Hematopoietic multipotent progenitor cell treated with erythropoietin and hydrocortisone succinate and interleukin-3 and kit ligand, for 17 days (in vitro differentiated cells): ENCODE data around the gene DNAJC5.
A peak's percentile ranks its signal among the peaks of the same experiment; 100 is the strongest.
"Not testable (repeated sequence)": the region's sequence is repeated elsewhere in the genome, so short reads cannot be mapped to it uniquely, and the experiment has no call there.

Source experiments
- DNase-seq: peaks from one replicate; pipeline ENCODE4 v3.0.0-alpha.2; 2015; ENCODE audit warnings: low spot score

Gene DNAJC5, protein sequence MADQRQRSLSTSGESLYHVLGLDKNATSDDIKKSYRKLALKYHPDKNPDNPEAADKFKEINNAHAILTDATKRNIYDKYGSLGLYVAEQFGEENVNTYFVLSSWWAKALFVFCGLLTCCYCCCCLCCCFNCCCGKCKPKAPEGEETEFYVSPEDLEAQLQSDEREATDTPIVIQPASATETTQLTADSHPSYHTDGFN

DNA sequence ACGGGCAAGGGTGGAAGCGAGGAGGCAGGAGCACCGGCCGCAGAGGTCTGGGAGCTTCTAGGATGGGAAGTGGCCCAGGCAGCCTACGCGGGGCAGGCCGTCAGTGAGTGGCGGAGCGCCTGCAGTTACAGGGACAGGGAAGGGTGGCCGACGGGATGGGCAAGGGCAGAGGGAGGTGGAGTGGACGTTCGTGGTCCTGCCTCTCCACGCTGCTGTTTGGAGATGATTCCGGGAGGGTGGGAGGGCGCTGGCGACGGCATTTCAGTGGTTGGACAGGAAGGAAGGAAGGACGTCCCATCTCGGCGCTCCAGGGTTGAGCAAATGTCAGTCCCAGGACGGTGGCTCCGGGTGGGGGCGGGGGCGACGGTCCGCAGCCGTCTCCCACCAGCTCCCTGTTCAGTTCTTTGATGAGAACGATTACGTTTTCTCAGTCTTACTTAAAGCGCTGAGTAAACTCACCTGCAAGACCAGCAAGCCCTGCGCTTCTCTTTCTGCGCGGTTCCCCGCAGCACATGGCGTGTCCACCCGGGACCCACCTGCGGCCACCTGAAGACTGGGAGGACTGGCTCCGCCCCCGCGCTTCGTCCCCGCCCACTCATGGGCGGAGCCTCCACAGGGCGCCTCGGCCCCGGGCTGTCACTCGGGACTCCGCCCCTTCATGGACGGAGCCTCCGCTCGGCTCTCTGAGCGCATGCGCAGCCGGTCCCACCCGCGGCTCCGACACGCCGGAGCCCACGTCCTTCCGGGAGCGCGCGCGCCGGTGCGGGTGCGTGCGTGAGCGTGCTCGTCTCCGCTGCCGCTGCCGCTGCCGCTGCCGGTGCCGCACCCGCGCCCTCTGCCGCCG, at the start of gene DNAJC5:
TSS of gene DNAJC5 (plus strand) at position 769 of the 844 bp plus-strand sequence. CDS start 33,220 bp downstream, outside the sequence.
- peak; percentile 99 for DNase-seq

DNA sequence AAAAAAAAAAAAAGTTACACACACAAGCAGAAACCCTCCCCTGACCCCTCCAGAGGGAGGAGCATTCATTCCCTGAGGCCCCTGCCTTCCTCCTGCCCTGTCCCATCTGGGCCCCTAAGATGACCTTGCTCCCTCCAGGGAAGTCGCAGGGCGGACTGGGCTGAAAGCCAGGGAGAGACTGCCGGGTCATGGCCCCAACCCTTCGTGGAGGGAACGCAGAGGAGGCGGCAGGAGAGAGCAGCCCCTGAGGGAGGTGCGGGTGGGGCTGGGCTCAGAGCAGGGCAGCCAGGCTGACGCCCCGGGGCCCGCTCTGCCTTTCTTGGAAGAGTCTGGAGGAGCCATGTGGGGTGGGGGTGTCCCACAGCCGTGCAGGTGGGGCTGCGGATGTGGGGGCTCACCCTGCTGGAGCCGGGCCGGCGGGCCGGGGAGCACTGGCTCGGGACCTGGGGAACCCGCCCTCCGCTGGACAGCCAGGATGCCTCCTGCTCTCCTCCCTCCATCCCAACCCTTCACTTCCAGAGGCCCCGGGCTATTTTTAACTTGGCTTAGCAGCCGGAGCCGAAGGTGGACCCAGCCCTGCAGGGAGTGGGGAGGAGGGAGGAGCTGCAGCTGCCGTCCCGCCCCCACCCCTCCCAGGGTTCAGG, 48.7 kb upstream of the DNAJC5 start:
- no peak for DNase-seq

DNA sequence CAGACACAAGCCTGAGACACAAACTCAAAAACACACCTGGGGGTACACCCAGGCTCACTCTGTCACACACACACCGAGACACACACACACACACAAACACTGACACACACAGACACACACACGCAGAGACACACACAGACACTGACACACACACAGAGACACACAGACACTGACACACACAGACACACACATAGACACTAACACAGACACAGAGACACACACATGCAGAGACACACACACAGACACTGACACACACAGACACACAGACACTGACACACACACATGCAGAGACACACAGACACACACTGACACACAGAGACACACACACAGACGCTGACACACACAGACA, 48.1 kb upstream of the DNAJC5 start:
- DNase-seq = no peak

DNA sequence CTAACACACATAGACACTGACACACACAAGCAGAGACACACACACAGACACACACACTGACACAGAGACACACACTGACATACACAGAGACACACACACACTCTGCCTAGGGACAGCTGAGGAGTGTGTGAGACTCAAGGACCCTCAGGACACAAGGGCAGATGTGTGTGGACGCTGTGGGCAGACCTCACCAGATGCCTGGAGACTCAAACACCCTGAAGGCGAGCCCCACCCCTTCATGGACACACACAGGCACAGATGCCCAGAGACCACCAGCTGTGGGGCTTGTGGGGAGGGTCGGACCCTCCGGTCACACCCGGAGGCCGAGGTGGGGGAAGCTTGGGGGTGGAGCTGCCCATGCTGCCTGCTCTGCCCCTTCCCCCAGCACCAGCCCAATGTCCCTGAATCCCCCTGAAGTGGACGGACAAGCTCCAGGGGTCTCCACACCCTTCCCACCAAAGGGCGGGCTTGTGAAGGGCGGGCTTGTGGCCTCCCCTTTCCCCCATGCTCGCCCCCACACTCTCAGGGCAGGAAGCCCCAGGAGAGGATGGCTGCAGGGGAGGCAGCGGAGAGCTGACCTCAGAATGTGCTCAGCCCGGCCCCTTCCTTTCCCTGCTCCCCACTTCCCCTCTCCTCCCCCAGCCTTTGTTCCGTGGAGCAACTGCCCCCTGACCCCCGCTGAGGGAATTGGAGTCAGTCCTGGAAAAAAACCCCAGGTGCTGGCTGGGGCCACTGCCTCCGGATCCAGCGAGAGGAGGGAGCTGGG, 47.5 kb upstream of the DNAJC5 start:
- DNase-seq = no peak

DNA sequence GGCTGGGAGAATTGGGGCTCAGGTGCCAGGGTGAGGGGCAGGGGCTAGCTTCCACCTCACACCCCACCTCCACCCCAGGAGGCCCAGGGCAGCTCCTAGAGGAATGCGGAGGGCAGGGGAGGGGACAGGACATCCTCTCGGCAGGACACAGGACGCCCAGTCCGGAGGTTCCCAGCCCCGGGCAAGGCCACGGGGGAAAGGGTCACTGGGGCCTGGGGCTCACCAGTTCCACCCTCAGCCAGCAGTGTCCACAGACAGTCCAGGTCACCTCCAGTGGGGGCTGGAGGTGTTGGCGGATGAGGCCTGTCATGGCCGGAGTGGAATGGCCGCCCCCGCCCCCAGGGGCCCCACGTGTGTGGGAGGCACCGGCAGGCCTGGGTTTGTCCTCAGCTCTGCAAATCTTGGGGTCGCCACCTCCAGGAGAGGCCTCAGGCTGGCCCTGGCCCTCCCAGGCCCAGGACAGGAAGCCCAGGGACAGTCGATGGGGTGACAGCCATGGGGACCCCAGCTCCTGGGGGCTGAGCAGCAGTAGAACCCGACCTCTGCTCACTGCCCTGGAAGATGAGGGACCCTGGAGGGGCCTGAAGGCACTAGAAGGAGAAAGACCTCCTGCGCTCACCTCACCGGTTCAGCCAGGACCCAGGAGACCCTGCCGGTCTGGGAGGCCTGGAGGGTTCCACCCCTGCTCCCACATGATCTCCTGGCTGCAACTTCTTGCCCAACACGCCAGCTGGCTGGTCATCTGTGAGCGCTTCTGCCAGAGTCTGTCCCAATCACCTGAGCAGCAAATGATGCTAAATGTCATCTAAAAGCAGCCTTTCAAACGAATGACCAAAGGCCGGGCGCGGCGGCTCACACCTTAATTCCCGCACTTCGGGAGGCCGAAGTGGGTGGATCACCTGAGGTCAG, 46.7 kb upstream of the DNAJC5 start:
- no peak for DNase-seq

DNA sequence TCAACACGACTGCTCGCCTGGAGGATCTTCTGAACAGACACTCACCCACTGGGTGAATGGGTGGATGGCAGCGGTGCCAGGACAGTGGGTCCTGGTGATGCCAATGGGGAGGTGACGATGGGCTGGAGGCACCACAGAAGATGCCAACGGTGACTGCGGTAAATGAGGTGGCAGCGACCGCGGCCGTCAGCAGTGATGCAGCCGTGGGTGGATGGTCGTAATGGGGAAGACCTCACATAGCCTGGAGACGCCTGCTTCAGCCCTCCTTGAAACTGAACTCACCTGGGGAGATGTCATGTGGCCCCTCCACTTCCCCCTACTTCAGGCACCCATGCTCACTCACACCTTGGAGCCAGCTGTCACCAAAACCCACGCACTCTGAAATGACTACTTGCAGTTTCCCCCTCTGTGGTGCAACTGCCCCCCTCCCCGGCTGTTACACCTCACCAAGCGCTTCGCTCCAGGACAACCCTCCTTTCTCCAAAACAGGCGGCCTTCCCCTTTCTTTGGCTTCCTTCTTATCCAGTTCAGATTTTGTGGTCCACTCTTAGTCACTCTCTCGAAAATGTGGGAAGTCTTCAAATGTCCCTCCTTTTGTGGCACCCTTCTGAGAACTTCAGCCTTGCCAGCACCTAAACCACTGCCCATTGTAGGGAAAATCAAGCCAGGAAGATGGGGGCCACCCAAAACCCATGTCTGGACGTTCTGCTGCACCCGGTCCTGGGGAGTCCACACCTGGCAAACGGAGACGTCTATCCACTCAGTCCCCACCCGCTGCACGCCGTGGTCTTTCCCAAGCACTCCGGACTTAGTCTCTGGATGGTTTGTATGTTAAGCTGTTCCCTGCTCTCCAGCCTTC, 44.0 kb upstream of the DNAJC5 start:
- DNase-seq = no peak

DNA sequence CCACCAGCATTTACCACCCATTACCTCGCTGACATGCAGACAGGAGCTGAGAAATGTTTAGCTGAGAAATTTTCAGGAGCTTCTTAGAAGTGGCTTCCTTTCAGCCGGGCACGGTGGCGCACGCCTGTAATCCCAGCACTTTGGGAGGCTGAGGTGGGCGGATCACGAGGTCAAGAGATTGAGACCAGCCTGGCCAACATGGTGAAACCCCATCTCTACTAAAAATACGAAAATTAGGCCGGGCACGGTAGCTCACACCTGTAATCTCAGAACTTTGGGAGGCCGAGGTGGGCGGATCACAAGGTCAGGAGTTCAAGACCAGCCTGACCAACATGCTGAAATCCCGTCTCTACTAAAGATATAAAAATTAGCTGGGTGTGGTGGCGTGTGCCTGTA, 43.4 kb upstream of the DNAJC5 start:
- not testable (repeated sequence) for DNase-seq

DNA sequence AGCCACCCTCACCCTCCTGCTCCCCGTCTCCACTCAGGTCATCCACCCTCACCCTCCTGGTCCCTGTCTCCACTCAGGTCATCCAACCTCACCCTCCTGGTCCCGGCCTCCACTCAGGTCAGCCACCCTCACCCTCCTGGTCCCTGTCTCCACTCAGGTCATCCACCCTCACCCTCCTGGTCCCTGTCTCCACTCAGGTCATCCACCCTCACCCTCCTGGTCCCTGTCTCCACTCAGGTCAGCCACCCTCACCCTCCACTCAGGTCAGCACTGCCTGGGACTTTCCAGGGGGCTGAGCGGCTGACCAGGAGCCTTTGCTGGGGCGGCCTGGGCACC, 41.2 kb upstream of the DNAJC5 start:
- DNase-seq = not testable (repeated sequence)

DNA sequence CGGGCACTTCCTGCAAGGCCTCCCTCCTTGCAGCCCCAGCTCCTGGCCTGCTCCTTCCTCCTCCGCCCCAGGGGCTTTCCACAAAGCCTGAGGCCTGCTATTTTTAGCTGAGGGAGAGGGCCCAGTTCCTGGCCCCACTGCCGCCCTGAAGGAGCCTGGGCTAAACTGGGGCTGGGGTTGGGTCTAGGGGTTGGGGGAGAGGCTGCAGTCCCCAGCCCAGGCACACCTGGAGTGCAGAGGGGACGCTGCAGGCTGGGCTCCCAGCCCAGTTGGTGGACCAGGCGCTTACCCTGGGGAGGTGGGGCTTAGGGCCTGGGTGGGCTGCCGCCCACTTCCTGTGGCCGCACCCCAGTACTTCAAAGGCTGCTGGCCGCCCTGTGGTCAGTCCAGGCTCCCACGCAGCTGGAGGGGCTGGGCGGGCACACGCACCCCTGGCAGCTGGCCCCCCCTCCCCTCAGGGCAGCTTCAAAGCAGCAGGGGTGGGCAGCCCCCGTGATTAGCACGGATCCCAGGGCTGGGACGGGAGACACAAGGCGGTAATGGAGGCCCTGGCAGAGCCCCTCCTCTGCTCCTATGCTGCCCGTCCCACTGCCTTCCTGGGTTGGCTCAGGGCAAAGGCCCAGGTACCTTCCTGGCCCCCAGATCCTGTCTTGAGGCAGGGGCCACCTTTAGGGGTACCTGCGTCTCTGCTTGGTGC, 40.7 kb upstream of the DNAJC5 start:
- DNase-seq = no peak

DNA sequence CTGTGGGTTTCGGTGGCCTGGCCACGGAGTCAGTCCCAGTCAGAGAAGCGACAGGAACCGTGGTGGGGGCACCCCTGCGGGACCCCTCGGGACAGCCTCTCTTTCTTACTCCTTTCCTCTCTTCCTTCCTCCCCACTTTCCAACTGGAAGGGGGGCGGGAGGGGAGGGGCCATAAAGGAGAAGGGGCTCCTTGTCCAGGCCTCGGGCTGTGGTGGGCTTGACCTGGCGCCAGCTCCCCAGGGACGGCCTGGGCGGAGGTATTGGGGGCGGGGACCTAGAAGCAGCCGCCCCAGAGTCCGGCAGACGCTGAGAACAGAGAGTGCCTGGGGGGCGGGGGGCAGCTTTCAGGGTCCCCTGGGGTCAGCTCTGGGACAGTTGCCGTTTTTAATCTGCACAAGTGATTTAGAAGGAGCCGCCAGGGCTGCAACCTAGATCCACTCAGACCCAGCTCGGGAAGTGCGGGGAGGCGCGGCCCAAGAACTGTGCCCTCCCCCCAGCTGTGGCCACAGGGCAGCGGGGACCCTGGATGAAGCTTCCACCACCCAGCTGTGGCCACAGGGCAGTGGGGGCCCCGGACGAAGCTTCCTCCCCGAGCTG, 40.1 kb upstream of the DNAJC5 start:
- no peak for DNase-seq

DNA sequence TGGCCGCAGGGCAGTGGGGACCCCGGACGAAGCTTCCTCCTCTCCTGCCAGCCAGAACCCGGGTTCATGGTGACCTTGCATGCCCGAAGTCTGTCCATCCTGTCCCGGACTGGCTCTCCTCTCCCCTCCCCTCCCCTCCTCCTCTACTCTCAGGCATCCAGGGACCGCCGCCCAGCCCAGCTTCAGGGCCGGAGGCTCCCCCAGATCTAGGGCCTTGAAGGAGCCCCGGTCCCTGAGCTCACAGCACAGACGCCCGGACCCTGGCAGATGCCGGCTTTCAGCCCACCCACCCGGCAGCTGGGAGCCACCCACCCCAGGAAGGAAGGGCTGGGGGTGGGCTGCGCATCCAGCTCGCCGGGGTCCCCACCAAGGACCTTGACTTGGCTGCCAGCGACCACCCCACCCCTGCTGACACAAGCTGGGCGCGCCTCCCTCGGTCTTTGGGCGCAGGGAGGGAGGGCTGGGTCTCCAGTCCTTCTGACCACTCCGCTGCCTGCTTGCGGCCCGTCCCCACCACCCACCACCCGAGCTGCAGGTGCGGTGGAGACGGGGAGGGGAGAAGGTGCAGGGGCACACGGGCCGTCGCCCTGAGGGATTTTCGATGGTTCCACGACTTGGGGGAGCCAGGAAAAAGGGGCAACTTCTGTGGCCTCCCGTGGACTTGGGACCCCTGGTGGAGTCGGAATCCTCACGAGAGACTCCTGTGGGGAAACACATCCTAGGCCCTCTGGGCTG, 39.4 kb upstream of the DNAJC5 start:
- no peak for DNase-seq

DNA sequence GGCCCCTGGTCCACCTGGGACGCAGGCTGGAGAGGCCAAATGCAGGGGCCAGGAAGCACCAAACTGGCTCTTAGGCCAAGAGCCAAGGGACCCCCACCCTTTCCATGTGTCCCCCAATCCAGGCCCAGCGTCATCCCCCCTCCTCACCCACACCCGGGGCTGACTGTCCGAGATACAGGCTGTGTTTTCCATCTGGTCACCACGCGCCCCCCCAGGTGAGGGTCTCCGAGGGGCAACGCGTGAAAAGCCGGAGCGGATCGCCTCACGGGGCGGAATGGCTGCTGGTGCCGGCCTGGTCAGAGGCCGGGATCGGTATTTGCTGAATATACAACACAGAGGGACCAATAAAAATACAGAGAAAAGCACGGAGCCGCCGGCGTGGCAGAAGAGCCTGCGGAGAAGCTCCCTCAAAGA, 38.8 kb upstream of the DNAJC5 start:
- DNase-seq = no peak

DNA sequence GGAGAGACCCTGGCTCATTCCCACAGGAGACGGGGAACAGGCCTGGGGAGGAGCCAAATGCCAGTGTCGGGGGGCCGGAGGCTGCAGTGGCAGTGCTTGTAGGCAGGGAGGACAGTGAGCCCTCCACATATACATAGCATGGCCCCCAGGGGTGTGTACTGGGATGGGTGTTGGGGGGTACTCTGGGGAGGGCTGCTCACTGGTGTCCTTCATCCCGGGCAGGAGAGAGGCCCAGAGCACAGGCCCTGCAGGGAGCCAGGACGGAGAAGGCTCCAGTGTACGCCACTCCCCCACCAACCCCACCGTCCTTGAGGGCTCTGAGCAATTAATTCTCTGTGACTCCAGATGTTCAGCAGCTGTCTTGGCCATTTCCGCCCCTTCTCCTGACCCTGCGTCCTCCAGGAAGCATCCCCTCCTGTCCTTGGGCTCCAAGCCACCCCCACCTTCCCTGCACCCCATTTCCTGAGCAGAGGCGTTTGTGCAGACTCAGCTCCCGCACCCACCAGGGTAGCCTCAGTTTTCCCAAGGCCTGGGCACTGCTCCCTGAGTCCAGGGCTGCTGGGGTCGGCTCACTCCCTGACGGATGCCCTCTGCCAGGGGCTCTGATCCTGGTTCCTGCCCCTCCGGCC, 37.0 kb upstream of the DNAJC5 start:
- DNase-seq = no peak

DNA sequence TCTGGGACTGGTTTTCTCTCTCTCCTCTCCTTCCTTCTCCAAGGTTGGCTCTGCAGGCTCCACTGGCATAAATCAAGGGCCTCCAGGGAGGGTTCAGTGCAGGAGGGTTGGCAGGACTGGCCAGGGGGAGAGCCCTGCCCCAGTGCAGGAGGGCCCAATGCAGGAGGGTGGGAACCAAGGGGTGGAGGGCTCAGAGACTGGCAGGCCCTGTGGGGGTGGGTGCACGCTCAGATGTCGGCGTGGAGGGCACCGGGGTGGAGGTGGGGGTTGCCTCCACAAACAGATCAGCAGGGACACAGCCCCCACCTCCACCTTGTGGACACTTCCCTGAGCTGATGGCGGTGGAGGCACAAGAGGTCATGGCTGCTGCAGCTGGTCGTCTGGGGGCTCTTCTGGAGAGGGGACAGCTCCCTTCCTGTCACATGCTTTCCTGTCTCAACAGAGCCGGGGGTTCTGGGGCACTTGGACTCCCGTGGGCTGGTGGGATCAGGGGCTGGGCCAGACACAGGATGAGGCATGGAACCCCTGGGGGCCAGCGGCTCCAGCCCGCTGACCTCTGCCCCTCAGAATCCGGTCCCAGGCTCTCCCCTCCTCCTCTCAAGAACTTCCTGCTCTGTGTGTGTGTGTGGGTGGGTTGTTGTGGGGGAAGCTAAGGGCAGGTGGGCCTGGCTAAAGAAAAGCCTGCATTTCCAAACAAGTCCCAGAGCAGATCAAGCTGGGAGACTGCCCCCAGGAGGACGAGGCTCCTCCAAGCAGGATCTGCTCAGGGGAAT, 36.3 kb upstream of the DNAJC5 start:
- no peak for DNase-seq

DNA sequence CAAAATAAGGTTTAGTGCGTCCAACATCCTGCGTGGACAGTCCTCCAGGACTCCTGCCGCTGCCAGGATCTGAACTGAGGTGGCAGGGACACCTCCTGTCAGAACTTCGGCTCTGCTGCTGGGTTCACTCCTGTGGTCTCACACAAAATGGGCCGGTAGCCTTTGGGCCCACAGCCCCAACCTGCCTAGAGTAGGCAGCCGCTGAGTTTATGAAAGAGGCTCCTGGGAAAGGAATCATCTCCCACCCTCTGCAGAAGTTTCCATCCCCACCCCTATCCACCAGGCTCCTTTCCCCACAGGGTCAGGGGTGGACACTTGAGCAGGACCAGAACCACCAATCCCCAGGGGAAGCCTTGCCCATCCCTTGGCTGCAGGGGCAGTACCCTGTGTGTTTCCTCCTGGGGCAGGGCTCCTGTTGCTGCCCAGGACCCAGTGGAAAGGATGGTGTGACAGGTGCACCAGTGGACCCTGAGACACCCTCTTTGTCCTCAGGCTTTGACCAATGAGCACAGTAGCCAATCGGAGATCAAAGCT, 35.7 kb upstream of the DNAJC5 start:
- DNase-seq = no peak

DNA sequence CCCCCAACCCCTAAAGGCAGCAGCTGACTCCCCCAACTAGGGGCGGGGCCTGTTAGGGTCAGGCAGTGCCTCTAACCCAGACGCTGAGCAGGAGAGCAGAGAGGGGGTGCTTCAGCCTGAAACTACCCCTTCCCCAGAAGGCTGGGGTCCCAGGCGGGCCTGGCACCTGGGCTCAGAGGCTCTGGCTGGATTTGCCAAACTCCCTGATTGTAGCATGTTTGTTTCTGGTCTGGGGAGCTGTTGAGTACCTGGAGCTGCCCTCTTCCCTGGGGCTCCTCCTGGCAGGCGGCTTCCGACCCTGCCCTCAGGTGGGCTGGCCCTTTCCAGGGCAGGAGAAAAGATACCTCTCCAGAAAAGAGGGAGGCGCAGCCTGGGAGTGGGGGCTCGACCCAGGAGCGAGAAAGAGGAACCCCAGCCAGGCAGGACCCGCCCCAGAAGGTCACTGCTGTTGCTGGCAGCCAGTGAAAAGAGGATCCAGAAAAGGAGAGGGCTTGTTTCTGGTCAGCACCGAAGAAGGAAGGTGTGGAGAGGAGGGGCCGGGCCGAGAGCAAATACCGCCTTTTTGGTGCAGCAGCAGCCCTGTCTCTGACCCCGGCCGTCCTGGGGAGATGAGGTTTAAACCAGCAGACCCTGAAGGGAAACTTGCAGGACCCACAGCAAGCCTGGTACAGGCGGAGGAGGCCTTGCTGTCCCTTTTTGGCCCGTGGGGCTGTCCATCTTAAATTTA, 34.4 kb upstream of the DNAJC5 start:
- no peak for DNase-seq
